Natural killer cell (primary cell): Measurements from ENCODE around the gene FAM3A. TPM values are rescaled to one million over a fixed set of nuclear protein-coding genes. Genes with fewer than 3 reads are reported as not detected.

Experiments used
- ATAC-seq, 3 donors: fragments of 150-1000 bp in 2 of 3; fragments of 200-7000 bp in 1 of 3; cut with Tn5 transposase; 1 replicate in 1 of 3; 2 replicates in 2 of 3; pipeline ENCODE4 v1.10.0; 2021; ENCODE audit warnings: mild to moderate bottlenecking in 2 of 3, moderate library complexity in 2 of 3
- DNase-seq, 2 donors: peaks; one replicate each; pipeline versions ENCODE4 v3.0.0 to v3.0.0-alpha.2; 2013 to 2021; ENCODE audit warnings: mixed read lengths in 1 of 2
- H3K27ac ChIP-seq: one replicate; pipeline ENCODE4 v1.5.1; 2013; ENCODE audit warnings: mild to moderate bottlenecking, low read length
- H3K27me3 ChIP-seq: one replicate; pipeline ENCODE4 v1.6.1; 2013; ENCODE audit warnings: low read length; ENCODE audit not compliant: control insufficient read depth, insufficient read depth
- H3K36me3 ChIP-seq: one replicate; pipeline ENCODE4 v1.6.1; 2013; ENCODE audit warnings: low read length; ENCODE audit not compliant: control insufficient read depth, insufficient read depth
- H3K4me1 ChIP-seq: one replicate; pipeline ENCODE4 v1.6.1; 2013; ENCODE audit warnings: low read length; ENCODE audit not compliant: control insufficient read depth, insufficient read depth
- H3K4me3 ChIP-seq: one replicate; pipeline ENCODE4 v1.5.1; 2013; ENCODE audit warnings: low read length
- H3K9me3 ChIP-seq: one replicate; pipeline ENCODE4 v1.6.1; 2013; ENCODE audit warnings: low read length; ENCODE audit not compliant: control insufficient read depth, insufficient read depth
- H3K27ac Mint-ChIP-seq, 2 donors: one replicate each; pipeline ENCODE4 v1.8.0; 2022; ENCODE audit warnings: mild to moderate bottlenecking in 2 of 2, mixed read lengths in 2 of 2, moderate library complexity in 1 of 2
- H3K27me3 Mint-ChIP-seq, 2 donors: one replicate each; pipeline ENCODE4 v1.8.0; 2022; ENCODE audit warnings: low read depth in 2 of 2, mixed read lengths in 2 of 2
- H3K36me3 Mint-ChIP-seq: one replicate; pipeline ENCODE4 v1.8.0; 2022; ENCODE audit warnings: mixed read lengths
- H3K4me1 Mint-ChIP-seq, 2 donors: one replicate each; pipeline ENCODE4 v1.8.0; 2022; ENCODE audit warnings: mixed read lengths in 2 of 2
- H3K4me3 Mint-ChIP-seq: one replicate; pipeline ENCODE4 v1.8.0; 2022; ENCODE audit warnings: mild to moderate bottlenecking, moderate library complexity, mixed read lengths
- H3K9me3 Mint-ChIP-seq, 2 donors: one replicate each; pipeline ENCODE4 v1.8.0; 2022; ENCODE audit warnings: mixed read lengths in 2 of 2
- CTCF ChIP-seq: fragments of 200-600 bp; IDR thresholded peaks from one replicate; pipeline ENCODE4 v1.8.0; 2022; ENCODE audit warnings: antibody characterized with exemption
- WGBS: methylation state at CpG from one replicate; pipeline ENCODE4 v1.1.7; 2013; ENCODE audit warnings: missing lambda C conversion rate; ENCODE audit not compliant: insufficient coverage; 5-methylcytosine and 5-hydroxymethylcytosine counted together
- intact Hi-C: fragments of 100-400 bp; cut with micrococcal nuclease; formaldehyde crosslinking; loops from one replicate; pipeline ENCODE4 v1.14.2; 2022
- total RNA-seq, 4 donors: library from RNA; stranded (reverse); fragments of 120-200 nt in 1 of 4; gene quantifications; one replicate each; pipeline versions ENCODE4 v1.2.3 to v1.2.4, GENCODE V29; 2013 to 2022

The FAM3A gene
- total RNA-seq, 3 donors from 2014 or later (not counting 1 experiment from before 2014, with no cell fraction given) = 31.1 to 38.0 (median 37.3) TPM

DNA sequence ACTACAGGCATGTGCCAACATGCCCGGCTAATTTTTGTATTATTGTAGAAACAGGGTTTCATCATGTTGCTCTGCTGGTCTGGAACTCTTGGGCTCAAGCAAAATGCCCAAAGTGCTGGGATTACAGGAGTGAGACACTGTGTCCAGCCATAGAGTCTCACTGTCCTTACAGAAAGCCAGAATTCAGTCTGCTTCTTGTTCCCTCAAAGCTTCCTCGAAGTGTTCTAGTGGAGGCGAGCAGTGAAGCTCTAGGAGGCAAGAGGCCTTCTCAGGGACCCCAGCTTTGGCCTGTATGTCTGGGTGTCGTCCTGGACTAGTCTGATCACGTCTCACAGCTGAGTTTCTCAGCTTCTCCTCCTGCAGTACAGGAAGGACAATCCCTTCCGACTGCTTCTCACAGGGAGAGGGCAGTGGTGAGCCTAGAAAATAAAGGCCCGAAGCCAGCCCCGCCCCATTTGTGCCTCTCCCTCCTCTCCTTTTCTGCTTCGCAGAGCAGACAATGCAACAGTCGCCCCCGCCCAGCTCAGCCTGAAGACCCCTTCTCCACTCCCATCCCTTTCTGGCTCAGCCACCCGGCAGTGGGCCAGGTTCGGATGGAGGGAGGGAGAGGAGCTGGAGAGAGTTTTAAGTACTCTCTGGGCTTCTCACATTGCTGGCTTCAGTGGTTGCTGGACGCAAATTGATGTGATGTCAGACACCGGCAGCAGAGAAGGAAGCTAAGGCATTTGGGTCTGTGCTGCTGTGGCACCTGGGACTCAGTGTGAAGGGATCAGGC, 11.1 kb upstream of the FAM3A start:
- H3K4me3 Mint-ChIP-seq = peak overlapping the region; percentile 25
- peaks cover 19 to 20% of the 10 kb centered on the region in 2 donors for H3K4me1 Mint-ChIP-seq
- H3K27ac ChIP-seq = no peak overlapping the region
- 3% methylated on average over 10 of the region's 15 CpGs for WGBS
- no peak for TF ChIP-seq CTCF
- no peaks in the 10 kb centered on the region for H3K27me3 Mint-ChIP-seq
- no peaks in the 10 kb centered on the region for H3K36me3 Mint-ChIP-seq
- H3K4me1 ChIP-seq = peaks cover 17% of the 10 kb centered on the region
- ATAC-seq (peak; percentile 73 to 86 (median 79)), DNase-seq (peak; percentile 28 to 72)
- H3K4me3 ChIP-seq = no peak overlapping the region
- H3K9me3 Mint-ChIP-seq = no peaks in the 10 kb centered on the region
- no peaks in the 10 kb centered on the region for H3K9me3 ChIP-seq
- H3K27ac Mint-ChIP-seq = peak overlapping the region; percentile 60 to 79
- H3K27me3 ChIP-seq = no peaks in the 10 kb centered on the region
- H3K36me3 ChIP-seq = no peaks in the 10 kb centered on the region
- intact Hi-C loops = no loop called here

DNA sequence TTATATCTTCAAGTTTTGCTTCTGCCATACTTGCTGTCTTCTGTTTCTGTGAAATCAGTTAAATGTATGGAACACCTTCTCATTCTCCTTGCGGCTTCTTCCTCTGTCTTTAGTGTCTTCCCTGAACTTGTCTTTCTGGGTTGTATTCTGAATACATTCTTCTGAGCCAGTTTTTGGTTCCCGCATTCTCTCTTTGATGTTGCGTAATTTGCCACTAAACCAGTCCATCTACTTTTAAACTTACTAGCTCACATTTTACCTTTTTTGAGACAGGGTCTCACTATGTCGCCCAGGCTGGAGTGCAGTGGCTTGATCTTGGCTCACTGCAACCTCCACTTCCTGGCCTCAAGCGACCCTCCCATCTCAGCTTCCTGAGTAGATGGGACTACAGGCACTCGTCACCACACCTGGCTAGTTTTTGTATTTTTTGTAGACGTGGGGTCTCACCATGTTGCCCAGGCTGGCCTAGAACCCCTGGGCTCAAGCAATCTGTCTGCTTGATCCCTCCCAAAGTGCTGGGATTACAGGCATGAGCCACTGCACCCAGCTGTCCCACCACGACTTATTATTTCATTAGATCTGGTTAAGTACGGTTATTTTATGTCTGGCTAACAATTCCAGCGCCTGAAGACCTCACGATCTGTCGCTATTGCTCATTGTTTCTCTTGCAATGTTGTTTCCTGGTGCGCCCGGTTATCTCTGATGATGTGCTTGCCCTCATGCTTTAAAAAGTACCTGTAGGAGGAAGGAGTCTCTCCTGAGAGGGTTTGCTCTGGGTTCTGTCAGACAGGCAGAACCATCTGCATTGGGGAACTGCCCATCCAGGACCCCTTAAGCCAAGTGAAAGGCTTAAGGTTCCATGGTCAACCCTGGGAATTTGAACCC, 9.8 kb upstream of the FAM3A start:
- no peaks in the 10 kb centered on the region for H3K36me3 Mint-ChIP-seq
- Histone ChIP-seq H3K9me3 (no peaks in the 10 kb centered on the region), H3K36me3 (no peaks in the 10 kb centered on the region), H3K27me3 (no peaks in the 10 kb centered on the region), H3K27ac (no peak overlapping the region), H3K4me1 (peaks cover 17% of the 10 kb centered on the region), H3K4me3 (no peak overlapping the region)
- no peak for TF ChIP-seq CTCF
- peak overlapping the region in 1 of 2 donors; percentile 79 for H3K27ac Mint-ChIP-seq
- 77% methylated on average over 13 of the region's 14 CpGs for WGBS
- intact Hi-C loops = no loop called here
- H3K27me3 Mint-ChIP-seq = no peaks in the 10 kb centered on the region
- no peak for DNase-seq
- H3K9me3 Mint-ChIP-seq = no peaks in the 10 kb centered on the region
- no peak overlapping the region for H3K4me3 Mint-ChIP-seq
- ATAC-seq = no peak
- peaks cover 19 to 20% of the 10 kb centered on the region in 2 donors for H3K4me1 Mint-ChIP-seq

DNA sequence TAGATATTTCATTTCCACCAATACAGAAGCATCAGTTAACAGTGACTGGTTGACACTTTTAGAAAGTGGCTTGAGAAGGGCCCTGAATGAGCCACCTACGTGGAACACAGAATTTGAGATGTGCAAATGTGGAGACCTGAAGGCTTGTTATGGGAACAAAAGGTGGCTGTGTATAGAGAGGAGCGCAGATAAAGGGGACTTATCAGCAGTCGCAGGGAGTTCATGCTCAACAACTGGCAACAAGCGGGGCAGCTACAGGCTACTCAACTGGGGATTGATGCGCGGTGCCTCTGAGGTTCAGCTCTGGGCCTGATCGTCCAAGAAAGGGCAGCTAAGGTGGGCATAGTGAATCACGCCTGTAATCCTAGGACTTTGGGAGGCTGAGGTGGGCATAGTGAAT, 3.4 kb upstream of the FAM3A start:
- H3K27me3 Mint-ChIP-seq = no peaks in the 10 kb centered on the region
- H3K9me3 ChIP-seq = no peaks in the 10 kb centered on the region
- intact Hi-C loops = no loop called here
- no peak overlapping the region for H3K4me3 ChIP-seq
- TF ChIP-seq CTCF = no peak
- H3K4me3 Mint-ChIP-seq = no peak overlapping the region
- no peaks in the 10 kb centered on the region for H3K9me3 Mint-ChIP-seq
- H3K4me1 ChIP-seq = peaks cover 20% of the 10 kb centered on the region
- 98% methylated on average over 8 of the region's 8 CpGs for WGBS
- no peaks in the 10 kb centered on the region for H3K36me3 ChIP-seq
- ATAC-seq (no peak), DNase-seq (no peak)
- H3K36me3 Mint-ChIP-seq = no peaks in the 10 kb centered on the region
- no peak overlapping the region for H3K27ac Mint-ChIP-seq
- peaks cover 13 to 14% of the 10 kb centered on the region in 2 donors for H3K4me1 Mint-ChIP-seq
- no peaks in the 10 kb centered on the region for H3K27me3 ChIP-seq
- H3K27ac ChIP-seq = no peak overlapping the region
